ENCODE data around the gene CDH26.
"Not testable (repeated sequence)": the region's sequence is repeated elsewhere in the genome, so short reads cannot be mapped to it uniquely, and the experiment has no call there.

CDH26 gene

DNA sequence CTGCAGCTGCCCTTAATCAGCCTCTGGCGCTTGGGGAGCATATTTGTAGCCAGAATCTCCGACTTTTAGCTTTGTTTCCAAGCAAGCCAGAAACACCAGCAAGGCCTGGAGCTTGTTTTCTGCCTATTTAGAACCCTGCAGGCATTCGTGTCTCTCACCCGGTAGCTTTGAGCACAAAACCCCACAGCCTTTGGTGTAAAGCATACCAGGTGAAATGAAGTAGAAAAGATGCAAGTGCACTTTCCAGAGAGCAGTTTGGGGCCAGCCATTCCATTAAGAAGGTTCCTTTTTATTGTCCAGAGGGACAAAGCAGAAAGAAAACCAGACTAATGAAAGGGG is 17.3 kb upstream of the CDH26 start:
- DNase-seq (ENCODE audit: low read depth) = no peak

DNA sequence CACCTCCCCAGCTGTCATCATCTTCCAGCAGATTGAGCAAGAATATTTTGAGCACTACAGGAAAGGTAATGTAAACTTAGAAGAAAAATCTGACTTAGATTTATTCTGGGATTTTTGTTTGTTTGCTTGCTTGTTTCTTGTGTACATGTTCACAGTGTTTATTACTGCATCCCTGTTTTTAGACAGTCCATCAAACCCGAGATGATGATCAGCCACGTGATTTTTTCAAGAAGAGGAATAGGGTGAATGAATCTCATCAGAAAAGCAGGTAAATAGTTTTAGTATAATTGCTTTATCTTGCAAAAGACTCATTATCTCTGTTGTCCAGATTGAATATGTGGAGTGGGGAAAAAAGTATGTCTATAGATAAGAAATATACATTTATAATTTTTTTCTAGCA is 16.0 kb upstream of the CDH26 start:
- no peak for DNase-seq (ENCODE audit: low read depth)

DNA sequence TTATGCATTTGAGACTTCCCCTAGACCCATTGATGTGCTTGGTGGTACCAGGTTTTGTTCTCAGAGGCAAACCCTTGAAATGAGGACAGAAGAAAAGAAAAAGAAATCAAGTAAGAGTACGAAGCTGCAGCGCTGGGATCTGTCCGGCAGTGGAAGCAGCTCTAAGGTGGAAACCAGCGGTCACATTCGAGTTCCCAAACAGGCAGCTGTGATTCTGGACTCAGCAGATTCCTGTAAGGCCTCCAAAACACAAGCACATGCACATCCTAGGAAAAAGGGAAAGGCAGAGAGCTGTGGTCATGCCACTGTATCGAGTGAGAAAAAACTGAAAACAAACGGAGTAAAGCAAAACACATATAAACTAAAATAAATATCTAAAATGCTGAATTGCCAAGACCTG is 13.5 kb upstream of the CDH26 start:
- DNase-seq (ENCODE audit: low read depth) = no peak

DNA sequence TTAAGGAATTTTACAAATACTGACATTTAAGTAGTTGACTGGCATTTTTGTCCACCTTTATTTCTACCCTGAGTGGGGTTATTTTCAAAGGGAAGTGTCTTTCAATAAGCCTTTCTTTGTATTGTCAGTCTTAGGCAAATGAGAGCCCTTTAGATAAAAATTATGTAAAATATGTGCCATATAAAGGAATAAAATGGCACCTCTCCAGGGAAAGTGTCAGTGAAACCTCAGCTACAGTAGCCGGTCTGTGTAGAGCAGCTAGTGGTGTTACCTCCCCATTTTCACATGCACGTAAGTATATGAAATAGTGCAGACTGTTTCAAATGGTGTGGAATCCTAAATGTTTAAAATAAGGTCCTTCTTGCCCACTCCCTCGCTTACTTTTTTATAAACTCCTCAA is 13.0 kb upstream of the CDH26 start:
- no peak for DNase-seq (ENCODE audit: low read depth)

DNA sequence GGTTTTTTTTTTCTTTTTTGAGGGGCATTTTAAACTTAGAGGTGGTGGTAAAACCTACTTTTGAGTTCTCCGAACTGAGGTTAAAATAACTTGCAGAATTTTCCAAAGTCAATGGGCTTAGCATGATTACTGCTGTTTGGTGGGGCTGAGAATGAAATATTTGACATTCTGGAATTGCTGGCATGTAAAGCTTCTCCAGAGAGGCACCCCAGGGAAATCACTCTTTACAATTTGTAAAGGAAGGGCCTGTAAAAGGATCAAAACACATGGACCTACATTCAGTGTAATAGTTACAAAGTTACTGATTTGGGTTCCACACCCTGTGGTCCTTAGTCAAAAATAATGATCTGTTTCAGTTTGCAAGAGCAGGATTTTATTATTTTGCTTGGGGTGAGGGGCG is 12.5 kb upstream of the CDH26 start:
- no peak for DNase-seq (ENCODE audit: low read depth)

DNA sequence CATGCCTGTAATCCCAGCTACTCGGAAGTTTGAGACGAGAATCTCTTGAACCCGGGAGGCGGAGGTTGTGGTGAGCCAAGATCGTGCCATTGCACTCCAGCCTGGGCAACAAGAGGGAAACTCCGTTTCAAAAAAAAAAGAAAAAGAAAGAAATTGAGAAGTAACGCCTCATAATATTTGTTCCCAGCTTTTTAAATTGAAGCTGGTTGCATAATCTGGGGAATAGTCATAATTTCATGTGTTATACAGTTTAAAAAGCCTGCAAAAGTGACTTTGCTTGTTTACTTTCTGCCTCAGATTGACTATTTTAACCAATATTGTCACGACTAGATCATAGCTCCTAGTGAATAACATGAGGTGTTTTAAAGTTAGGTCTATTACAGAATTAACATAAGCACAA is 10.8 kb upstream of the CDH26 start:
- no peak for DNase-seq (ENCODE audit: low read depth)

DNA sequence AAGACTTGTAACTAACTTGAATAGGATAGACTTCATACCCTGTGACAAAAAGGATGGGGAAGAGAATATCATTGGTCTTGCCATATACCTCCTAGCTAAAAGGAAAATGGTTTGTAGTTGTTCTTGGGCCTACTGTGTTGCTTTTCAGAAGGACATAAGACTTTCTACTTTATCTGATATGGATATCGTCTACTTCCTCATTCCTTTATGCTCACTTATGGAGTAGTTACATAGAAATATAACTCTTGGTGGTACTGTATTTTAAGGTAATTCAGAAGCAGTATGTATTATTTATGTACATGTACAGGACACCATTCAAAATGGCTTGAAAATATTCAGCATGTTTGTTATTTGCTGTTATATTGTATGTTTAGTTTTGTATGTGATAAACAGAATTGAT is 10.0 kb upstream of the CDH26 start:
- no peak for DNase-seq (ENCODE audit: low read depth)

DNA sequence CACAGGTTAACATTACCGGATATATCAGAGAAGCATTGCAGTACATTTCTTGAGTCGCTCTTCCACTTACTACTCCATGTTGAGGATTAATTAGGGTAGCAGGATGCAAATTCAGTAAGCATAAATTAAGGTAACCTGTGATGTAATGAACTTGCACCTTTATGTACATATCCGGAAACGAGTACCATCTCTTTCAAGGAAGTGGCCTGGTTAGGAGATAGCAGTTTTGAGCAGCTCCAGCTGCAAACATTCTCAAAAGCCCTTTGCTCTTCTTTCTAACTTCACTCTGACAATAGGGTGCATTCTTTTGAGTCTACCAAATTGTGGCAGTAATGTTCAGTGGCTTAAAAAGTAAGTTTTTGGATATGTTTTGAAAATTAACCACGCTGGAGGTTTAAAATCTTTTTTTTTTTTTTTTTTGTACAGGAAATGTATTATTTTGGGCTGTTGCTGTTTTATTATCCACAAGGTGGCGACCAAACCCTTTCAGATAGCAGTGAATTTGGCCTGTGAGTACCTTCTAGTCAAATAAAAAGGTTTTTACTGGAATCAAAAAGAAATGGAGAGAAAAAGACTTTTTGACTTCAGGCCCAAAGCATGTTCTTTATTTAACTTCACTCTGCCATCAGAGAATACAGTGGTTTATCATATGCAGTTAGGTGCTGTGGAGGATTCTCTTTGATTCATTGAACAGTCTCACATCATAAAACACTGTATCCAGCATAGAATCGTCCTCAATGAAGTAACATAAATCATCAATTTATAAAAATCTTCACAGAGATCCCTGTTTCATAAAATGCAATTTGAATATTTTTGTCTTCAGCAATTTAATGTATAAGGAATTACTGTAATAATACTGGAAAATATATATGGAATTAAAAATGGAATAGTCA is 9.1 kb upstream of the CDH26 start:
- no peak for DNase-seq (ENCODE audit: low read depth)

DNA sequence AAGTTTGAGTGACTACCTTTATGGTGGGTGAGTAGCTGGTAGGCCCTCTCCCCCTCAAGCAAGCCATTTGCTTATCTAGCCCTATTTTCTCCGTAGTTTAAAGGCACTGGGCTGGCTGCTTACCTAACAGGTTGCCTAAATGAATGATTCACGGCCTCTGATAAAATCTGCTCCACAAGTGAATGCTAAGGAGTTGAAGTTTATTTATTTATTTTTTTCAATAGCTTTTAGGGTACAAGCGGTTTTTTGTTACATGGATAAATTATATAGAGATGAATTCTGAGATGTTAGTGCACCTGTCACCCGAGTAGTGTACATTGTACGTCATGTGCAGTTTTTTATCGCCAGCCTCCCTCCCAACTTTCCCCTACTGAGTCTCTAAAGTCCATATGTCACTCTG is 8.3 kb upstream of the CDH26 start:
- no peak for DNase-seq (ENCODE audit: low read depth)

DNA sequence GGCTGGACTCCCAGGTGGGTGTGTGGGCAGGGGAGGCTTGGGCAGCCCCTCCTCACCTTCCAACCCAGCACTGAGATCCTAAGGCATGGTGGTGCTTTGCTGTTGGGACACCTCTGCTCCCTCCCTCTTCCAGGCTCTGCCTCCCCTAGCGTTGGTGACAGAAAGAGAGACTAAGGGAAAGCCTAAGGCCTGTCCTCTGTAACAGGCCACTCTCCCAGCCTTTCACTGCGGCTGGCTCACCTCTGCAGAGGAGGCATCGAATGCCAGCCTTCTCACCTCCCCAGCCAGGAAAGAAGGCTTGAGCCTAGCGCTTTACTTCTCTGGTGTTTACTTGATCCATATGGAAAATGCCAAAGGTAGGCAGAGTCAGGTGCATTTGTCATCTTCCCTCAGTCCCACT is 3.5 kb upstream of the CDH26 start:
- DNase-seq (ENCODE audit: low read depth) = no peak

DNA sequence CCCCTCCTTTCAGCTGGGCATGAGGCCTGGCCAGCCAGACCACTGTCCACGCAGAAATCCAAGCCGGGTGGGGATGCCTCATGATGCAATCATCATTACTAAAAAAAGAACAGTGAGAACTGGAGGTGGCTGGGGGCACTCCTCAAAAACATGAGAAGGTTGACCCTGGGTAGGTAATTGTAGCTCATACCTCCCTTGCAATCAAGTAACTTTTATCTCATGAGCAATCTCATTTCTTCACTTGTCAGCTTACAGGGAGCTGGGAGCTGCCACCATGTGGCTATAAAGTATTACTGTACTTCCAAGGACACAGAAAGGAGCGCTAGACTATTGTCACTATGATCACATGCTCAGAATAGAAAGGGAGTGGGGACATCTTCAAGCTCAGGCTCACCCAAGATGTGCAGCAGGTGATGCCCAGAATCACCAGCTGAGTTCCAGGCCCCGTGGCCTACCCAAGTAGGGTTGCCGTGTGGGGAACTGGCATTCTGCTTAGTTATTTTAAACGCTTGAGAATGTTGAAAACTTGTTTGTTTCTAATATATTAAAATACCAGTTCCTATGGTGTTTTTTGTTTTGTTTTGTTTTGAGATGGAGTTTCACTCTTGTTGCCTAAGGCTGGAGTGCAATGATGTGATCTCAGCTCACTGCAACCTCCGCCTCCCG is 3.0 kb upstream of the CDH26 start:
- DNase-seq (ENCODE audit: low read depth) = no peak

DNA sequence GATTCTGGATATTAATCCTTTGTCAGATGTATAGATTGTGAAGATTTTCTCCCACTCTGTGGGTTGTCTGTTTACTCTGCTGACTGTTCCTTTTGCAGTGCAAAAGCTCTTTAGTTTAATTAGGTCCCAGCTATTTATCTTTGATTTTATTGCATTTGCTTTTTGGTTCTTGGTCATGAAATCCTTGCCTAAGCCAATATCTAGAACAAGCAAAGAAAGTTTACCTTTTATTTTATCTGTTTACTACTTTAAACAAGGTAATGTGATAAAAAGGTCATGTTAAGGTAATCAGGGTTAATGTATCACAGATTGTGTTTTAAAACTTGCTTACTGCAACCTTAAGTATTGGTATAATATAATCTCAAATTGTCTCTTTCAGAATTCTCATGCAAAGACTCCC is 655 bp upstream of the CDH26 start:
- not testable (repeated sequence) for DNase-seq (ENCODE audit: low read depth)

DNA sequence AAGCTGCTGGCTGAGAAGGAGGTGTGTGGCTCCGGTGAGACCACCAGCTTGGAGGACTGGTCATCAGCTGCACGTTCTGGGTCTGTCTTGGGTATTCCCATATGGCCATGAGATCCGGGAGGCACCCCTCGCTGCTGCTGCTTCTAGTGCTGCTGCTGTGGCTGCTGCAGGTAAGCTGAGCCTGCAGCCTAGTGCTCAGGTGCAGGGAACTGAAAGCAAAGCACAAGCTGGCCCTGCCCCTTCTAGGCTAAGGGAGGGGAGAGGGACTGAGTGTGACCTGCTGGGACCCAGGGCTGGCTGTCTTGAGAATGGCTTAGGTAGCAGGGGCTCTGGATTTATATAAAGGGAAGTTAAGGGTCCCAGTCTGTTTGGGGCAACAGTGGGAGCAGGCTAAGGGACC is 403 bp downstream of the CDH26 start:
- no peak for DNase-seq (ENCODE audit: low read depth)

DNA sequence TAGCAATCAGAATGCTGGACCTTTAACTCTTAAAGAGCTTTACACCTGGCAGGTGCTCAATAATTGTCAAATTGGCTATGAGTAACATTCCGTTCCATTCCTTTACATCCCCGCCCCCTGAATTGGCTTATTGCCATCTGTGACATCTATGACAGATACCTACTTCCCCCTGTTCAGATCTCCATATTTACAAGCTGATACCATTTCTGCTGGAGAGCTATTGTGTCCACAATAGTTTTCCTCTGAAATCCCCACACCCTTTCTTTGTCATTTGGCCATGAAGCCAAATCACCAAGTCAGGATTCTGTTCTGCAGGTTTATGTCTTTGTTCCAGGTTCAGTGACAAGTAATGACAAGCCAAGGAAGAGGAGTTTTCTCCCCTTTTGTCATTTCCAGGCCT is 3.2 kb downstream of the CDH26 start:
- no peak for DNase-seq (ENCODE audit: low read depth)

DNA sequence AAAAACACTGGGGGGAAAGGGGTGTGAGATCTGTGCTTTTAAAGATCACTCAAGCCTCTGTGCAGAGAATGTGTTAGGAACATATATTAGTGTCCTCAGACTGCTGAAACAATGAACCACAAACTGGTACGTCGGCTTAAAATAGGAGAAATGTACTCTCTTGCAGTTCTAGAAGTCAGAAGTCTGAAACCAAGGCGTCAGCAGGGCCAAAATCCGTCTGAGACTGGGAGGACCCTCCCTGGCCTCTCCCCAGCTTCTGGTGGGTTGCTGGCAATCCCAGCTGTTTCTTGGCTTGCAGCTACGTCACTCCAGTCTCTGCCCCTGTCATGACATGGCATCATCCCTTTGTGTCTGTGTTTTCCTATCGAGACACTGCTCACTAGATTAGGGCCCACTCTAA is 3.9 kb downstream of the CDH26 start:
- DNase-seq (ENCODE audit: low read depth) = no peak

DNA sequence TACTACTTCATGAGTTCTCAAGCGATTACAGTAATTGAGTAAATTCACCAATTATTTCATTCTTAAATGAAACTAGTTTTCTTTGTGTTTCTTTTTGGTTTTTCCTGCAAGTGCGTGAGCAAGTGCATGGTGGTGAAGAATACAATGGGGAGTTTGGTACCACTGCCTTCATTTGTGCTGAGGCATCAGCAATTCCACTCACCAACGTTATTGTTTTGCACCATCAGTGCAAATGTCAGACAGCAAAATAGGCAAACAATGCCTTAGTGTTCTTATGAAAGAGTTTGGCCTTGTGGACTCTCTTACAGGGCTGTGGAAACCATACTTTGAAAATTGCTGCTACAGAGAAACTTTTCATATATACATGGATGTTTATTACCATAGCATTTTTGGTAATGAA is 8.2 kb downstream of the CDH26 start:
- no peak for DNase-seq (ENCODE audit: low read depth)

DNA sequence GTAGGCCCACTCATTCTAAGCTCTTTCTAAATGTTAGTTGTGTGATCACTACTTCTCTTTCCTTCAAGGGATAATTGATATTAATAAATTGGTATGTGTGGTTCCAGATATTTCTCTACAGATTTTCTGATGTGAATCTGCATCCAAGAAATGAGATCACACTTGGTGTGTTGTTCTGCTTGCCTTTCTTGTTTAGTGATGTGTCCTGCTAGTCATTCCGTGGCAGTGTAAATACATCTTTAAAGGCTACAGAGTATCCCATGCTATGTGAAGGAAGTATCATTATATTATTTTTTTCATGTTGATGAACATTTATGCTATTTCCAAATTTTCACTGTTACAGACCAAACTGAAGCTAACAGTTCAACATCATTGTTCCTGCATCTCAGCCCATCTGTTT is 13.2 kb downstream of the CDH26 start:
- no peak for DNase-seq (ENCODE audit: low read depth)

DNA sequence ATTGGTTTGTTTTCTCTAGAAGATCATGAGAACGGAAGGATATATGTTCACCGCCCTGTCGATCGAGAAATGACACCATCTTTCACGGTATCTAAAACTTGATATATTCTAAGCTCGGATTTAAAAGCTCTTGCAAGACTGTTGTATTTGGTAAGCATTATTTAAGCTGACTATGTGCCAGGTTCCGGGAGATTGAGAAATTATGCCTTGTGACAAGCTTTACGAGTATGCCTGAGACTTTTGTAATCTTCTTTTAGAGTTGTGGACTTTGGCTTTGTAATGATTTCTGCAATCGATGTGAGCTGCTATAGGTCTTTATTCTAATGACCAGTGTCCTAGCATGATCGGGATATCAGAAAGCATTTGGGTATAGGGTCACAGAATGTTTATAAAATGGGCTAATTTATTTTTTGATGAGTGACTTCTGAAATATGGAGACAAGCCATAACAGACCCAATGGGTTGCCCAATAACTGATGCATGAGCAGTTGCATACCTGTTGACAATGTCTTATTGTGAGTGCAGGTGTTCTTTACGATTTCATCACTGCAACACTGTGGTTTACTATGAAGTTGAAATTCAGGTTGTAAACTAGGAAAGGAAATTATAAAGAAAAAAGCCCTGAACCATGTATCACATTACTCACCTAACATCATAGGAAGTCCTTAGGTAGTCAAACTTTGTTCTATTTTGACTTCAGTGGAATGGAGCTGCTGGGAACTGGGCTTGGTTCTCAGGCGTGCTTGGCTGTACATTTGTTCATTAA is 14.0 kb downstream of the CDH26 start:
- DNase-seq (ENCODE audit: low read depth) = no peak

DNA sequence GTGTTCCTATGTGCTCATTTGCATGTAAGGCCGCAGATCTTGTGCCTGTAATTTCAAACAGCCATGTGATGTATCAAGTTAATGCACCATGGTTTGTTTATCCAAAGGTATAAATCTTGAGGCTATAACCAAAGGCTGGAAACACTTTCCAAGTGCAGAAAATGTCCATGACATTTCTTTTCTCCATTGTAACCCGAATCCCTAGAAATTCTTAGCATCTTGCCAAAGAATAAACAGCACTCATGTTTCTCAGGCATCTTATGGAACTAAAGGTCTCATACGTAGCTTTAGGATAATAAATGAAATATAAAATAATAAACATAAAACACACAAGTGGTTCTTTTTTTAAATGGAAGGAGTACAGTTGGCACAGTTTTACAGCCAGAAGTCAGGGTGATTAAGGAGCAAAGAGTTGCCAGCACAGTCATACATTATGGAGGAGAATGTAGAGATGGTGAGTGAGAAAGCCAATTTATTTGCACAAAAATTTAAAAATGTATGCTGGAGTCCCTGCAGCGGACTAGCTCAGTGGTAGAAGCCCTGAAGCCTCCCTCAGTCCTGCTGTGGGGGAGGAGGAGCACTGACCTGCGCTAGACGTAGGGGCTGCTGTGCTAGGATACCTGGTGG is 18.0 kb downstream of the CDH26 start:
- DNase-seq (ENCODE audit: low read depth) = no peak

DNA sequence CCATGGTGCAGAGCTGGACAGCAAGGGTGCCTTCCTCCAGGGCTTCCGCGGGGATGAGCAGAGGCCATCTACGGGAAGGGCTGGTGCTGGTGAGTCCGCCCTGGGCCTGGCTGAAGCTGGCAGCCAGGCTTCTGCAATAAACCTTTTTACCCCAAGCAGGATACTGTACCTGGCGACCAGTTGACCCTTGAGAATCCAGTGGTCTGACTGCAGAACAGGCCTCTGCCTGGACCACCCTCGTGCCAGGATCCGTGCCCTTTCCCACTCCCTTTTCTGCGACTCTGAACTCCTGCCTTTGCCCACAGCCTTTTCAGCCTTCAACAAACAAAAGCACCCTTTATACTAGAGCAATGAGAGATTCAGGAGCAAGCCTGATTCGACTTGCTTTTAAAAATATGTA is 18.9 kb downstream of the CDH26 start:
- no peak for DNase-seq (ENCODE audit: low read depth)

DNA sequence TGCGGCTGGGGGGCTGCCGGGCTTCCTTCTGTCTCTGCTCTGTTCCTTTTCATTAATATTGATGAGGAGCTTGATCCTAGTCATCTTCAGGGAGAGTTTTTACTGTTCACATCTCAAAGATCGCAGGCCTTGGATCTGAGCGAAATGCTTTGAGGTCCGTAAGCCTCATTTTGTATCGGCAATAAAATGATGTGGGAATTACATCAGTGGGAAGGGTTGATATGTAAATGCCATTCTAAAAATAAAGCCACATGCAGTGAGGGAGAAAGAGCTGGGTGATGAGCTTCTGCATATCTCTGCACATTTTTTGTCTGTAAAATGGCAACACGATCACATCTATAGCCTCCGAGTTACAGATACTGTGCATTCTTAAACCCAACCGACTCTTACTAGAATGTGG is 24.9 kb downstream of the CDH26 start:
- no peak for DNase-seq (ENCODE audit: low read depth)

DNA sequence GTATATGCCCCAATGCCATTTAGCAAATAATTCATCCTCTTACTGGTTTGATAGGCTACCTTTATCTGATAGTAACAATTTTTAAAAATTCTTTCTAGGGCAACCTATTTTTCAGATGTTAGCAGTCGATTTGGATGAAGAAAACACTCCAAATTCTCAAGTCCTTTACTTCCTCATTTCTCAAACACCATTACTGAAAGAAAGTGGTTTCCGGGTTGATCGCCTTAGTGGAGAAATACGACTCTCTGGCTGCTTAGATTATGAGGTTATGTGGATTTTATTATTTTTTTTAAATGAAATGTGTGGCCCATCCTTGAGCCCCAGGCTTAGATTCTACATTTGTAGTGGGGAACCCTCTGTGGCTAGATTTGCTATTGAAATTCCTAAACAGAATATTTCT is 26.3 kb downstream of the CDH26 start:
- no peak for DNase-seq (ENCODE audit: low read depth)

DNA sequence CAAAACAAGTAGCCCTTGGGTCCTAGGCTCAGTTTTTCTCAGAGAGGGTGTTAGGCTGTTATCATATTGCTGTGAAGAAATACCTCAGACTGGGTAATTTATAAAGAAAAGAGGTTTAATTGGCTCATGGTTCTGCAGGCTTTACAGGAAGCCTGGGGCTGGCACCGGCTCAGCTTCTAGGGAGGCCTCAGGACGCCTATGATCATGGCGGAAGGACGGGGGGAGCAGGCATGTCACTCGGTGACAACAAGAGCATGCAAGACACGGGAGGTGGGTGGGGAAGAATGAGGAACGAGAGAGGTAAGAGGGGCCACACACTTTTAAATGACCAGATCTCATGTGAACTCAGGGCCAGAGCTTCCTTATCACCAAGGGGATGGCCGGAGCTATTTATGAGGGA is 26.9 kb downstream of the CDH26 start:
- DNase-seq (ENCODE audit: low read depth) = no peak
